H9 (cell line): Measurements from ENCODE around the gene UVSSA. TPM values are rescaled to one million over a fixed set of nuclear protein-coding genes. Genes with fewer than 3 reads are reported as not detected.

ENCODE experiments used
- DNase-seq: peaks from one replicate; pipeline ENCODE4 v3.0.0-alpha.2; 2017
- H2AFZ ChIP-seq: one replicate; pipeline ENCODE4 v1.6.1; 2013; ENCODE audit warnings: mild to moderate bottlenecking, low read length, control low read depth, moderate library complexity
- H2AK5ac ChIP-seq: 2 replicates; pipeline ENCODE4 v1.6.1; 2013; ENCODE audit warnings: low read length, control low read depth, mixed read lengths; ENCODE audit not compliant: insufficient read length
- H2BK120ac ChIP-seq: one replicate; pipeline ENCODE4 v1.6.1; 2013; ENCODE audit warnings: low read depth, mild to moderate bottlenecking, low read length, control low read depth, inconsistent platforms; ENCODE audit not compliant: poor library complexity, severe bottlenecking
- H2BK12ac ChIP-seq: 2 replicates; pipeline ENCODE4 v1.6.1; 2013; ENCODE audit warnings: low read length, control low read depth, mixed read lengths, low read depth; ENCODE audit not compliant: insufficient read length
- H2BK15ac ChIP-seq: 2 replicates; pipeline ENCODE4 v1.6.1; 2013; ENCODE audit warnings: low read depth, low read length, control low read depth
- H2BK20ac ChIP-seq: one replicate; pipeline ENCODE4 v1.6.1; 2013; ENCODE audit warnings: low read depth, mild to moderate bottlenecking, low read length, control low read depth, inconsistent platforms; ENCODE audit not compliant: poor library complexity, severe bottlenecking
- H2BK5ac ChIP-seq: 2 replicates; pipeline ENCODE4 v1.6.1; 2013; ENCODE audit warnings: low read length, control low read depth, mixed read lengths; ENCODE audit not compliant: insufficient read length
- H3K14ac ChIP-seq: 2 replicates; pipeline ENCODE4 v1.6.1; 2013; ENCODE audit warnings: low read length, control low read depth; ENCODE audit not compliant: insufficient read depth
- H3K18ac ChIP-seq: 2 replicates; pipeline ENCODE4 v1.6.1; 2013; ENCODE audit warnings: low read depth, mild to moderate bottlenecking, mixed read lengths, low read length, control low read depth; ENCODE audit not compliant: insufficient read length
- H3K23ac ChIP-seq: 2 replicates; pipeline ENCODE4 v1.6.1; 2013; ENCODE audit warnings: low read length, control low read depth, mixed read lengths, low read depth; ENCODE audit not compliant: insufficient read length
- H3K23me2 ChIP-seq: 2 replicates; pipeline ENCODE4 v1.6.1; 2013; ENCODE audit warnings: low read depth, mild to moderate bottlenecking, mixed read lengths, low read length, control low read depth; ENCODE audit not compliant: insufficient read length, poor library complexity, severe bottlenecking
- H3K27ac ChIP-seq: 2 replicates; pipeline ENCODE4 v1.5.1; 2013; ENCODE audit warnings: low read length, control low read depth, mixed read lengths, low read depth; ENCODE audit not compliant: insufficient read length
- H3K27me3 ChIP-seq: 2 replicates; pipeline ENCODE4 v1.6.1; 2013; ENCODE audit warnings: low read length, control low read depth, inconsistent platforms; ENCODE audit not compliant: insufficient read depth
- H3K4ac ChIP-seq: 2 replicates; pipeline ENCODE4 v1.6.1; 2013; ENCODE audit warnings: low read depth, mild to moderate bottlenecking, control low read depth, inconsistent platforms, low read length, moderate library complexity
- H3K4me1 ChIP-seq: 2 replicates; pipeline ENCODE4 v1.6.1; 2013; ENCODE audit warnings: low read length, control low read depth, inconsistent platforms; ENCODE audit not compliant: insufficient read depth
- H3K4me2 ChIP-seq: 2 replicates; pipeline ENCODE4 v1.6.1; 2013; ENCODE audit warnings: low read length, control low read depth, mixed read lengths; ENCODE audit not compliant: insufficient read length, insufficient read depth
- H3K56ac ChIP-seq: 2 replicates; pipeline ENCODE4 v1.6.1; 2013; ENCODE audit warnings: low read depth, mild to moderate bottlenecking, mixed read lengths, low read length, control low read depth; ENCODE audit not compliant: insufficient read length
- H3K79me1 ChIP-seq: 2 replicates; pipeline ENCODE4 v1.6.1; 2013; ENCODE audit warnings: low read depth, mild to moderate bottlenecking, moderate library complexity, low read length, control low read depth, inconsistent platforms; ENCODE audit not compliant: insufficient read depth, poor library complexity, severe bottlenecking
- H3K79me2 ChIP-seq: 2 replicates; pipeline ENCODE4 v1.6.1; 2013; ENCODE audit warnings: low read length, control low read depth, inconsistent platforms; ENCODE audit not compliant: insufficient read depth
- H3K9ac ChIP-seq: 2 replicates; pipeline ENCODE4 v1.6.1; 2013; ENCODE audit warnings: low read length, control low read depth, mixed read lengths; ENCODE audit not compliant: insufficient read length; ENCODE audit errors: extremely low read depth
- H3K9me3 ChIP-seq: one replicate; pipeline ENCODE4 v1.6.1; 2013; ENCODE audit warnings: low read depth, low read length, inconsistent platforms; ENCODE audit not compliant: control insufficient read depth
- H3T11ph ChIP-seq: one replicate; pipeline ENCODE4 v1.6.1; 2013; ENCODE audit warnings: mild to moderate bottlenecking, low read length, control low read depth, inconsistent platforms
- H4K20me1 ChIP-seq: one replicate; pipeline ENCODE4 v1.6.1; 2013; ENCODE audit not compliant: control insufficient read depth, insufficient read length, insufficient read depth
- H4K5ac ChIP-seq: 2 replicates; pipeline ENCODE4 v1.6.1; 2013; ENCODE audit warnings: low read depth, mild to moderate bottlenecking, mixed read lengths, low read length, control low read depth; ENCODE audit not compliant: insufficient read length
- H4K8ac ChIP-seq: replicated peaks from 2 replicates; pipeline ENCODE4 v1.6.1; 2013; ENCODE audit warnings: low read length, control low read depth, mixed read lengths, low read depth; ENCODE audit not compliant: insufficient read length
- H4K91ac ChIP-seq: 2 replicates; pipeline ENCODE4 v1.6.1; 2013; ENCODE audit warnings: low read depth, mild to moderate bottlenecking, moderate library complexity, mixed read lengths, low read length, control low read depth; ENCODE audit not compliant: insufficient read length
- H3K27ac Mint-ChIP-seq, 3 experiments: 2 replicates in 2 of 3; 3 replicates in 1 of 3; pipeline ENCODE4 v1.8.0; 2020 to 2021; ENCODE audit warnings: mixed read lengths in 3 of 3, mild to moderate bottlenecking in 1 of 3, moderate library complexity in 1 of 3
- H3K27me3 Mint-ChIP-seq: 2 replicates; pipeline ENCODE4 v1.8.0; 2021; ENCODE audit warnings: low read depth, mild to moderate bottlenecking, moderate library complexity, mixed read lengths
- H3K36me3 Mint-ChIP-seq, 3 experiments: 2 replicates in 2 of 3; 3 replicates in 1 of 3; pipeline ENCODE4 v1.8.0; 2020 to 2021; ENCODE audit warnings: low read depth in 3 of 3, mixed read lengths in 3 of 3; ENCODE audit not compliant: insufficient read depth in 1 of 3
- H3K4me1 Mint-ChIP-seq, 2 experiments: 2 replicates each; pipeline ENCODE4 v1.8.0; 2020; ENCODE audit warnings: mixed read lengths in 2 of 2
- H3K4me3 Mint-ChIP-seq, 2 experiments: 2 replicates in 1 of 2; 3 replicates in 1 of 2; pipeline ENCODE4 v1.8.0; 2020 to 2021; ENCODE audit warnings: mild to moderate bottlenecking in 2 of 2, mixed read lengths in 2 of 2, moderate library complexity in 1 of 2
- H3K9me3 Mint-ChIP-seq, 2 experiments: 2 replicates in 1 of 2; 3 replicates in 1 of 2; pipeline ENCODE4 v1.8.0; 2020; ENCODE audit warnings: mild to moderate bottlenecking in 2 of 2, mixed read lengths in 2 of 2, moderate library complexity in 1 of 2
- WGBS: extraction: QIAGEN DNeasy Blood & Tissue Kit; methylation state at CpG from one replicate; pipeline ENCODE4 v1.1.7; 2013; ENCODE audit warnings: missing lambda C conversion rate, low lambda C conversion rate, mixed read lengths; ENCODE audit not compliant: insufficient read length; ENCODE audit errors: extremely low coverage; 5-methylcytosine and 5-hydroxymethylcytosine counted together
- total RNA-seq: library from RNA; stranded (reverse); gene quantifications from 2 replicates; pipeline ENCODE4 v1.2.1, GENCODE V29; 2021
- TF ChIP-seq, protein P1 (sequence below): fragments of 200-600 bp; sonication (generic); conservative IDR thresholded peaks from 3 replicates; pipeline ENCODE4 v1.8.0; 2021; ENCODE audit warnings: antibody characterized with exemption, mild to moderate bottlenecking

The UVSSA gene
- total RNA-seq, 1 experiment from 2014 or later, result 15.9 TPM

DNA sequence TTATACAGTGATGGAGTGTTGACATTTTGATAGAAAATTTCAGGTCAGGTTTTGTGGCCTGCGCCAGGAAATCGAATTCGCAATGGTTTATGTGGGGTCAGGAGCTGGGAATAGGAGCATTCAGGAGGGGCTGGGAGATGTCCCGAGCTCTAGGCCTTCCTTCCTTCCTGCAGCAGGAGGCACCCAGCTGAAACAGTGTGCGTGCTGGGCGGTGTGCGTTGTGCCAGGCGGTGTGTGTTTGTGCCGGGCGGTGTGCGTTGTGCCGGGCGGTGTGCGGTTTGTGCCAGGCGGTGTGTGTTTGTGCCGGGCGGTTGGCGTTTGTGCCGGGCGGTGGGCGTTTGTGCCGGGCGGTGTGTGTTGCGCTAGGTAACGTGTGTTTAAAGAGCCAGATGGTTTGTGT is 1.7 kb downstream of the UVSSA start:
- H3K36me3 Mint-ChIP-seq, result peaks cover 13 to 35% (median 30%) of the 10 kb centered on the region in 3 experiments
- H3K27me3 Mint-ChIP-seq, result no peaks in the 10 kb centered on the region; the same call in 1 of the 2 replicates
- no peak overlapping the region for H3K9ac ChIP-seq
- H4K5ac ChIP-seq, result no peak overlapping the region
- no peak overlapping the region for H3K4ac ChIP-seq
- H3K4me1 ChIP-seq, result no peaks in the 10 kb centered on the region; the same call in 1 of the 2 replicates
- H3K79me1 ChIP-seq, result no peaks in the 10 kb centered on the region
- H2BK5ac ChIP-seq, result no peak overlapping the region
- peaks cover 24 to 28% of the 10 kb centered on the region in 2 experiments for H3K4me1 Mint-ChIP-seq
- no CpG with 5 or more reads among the region's 25 CpGs for WGBS
- no peaks in the 10 kb centered on the region for H4K20me1 ChIP-seq
- H2BK20ac ChIP-seq, result no peak overlapping the region
- no peak overlapping the region; the same call in 1 of the 2 replicates for H3K14ac ChIP-seq
- H2BK12ac ChIP-seq, result no peak overlapping the region
- peak overlapping the region; percentile 81 to 90 for H3K4me3 Mint-ChIP-seq
- H2BK120ac ChIP-seq, result no peak overlapping the region
- no peak overlapping the region for H3K18ac ChIP-seq
- H3K23me2 ChIP-seq, result peaks cover 11% of the 10 kb centered on the region
- H3K23ac ChIP-seq, result no peak overlapping the region
- H3K56ac ChIP-seq, result no peak overlapping the region
- no peaks in the 10 kb centered on the region for H3K27me3 ChIP-seq
- H3K9me3 Mint-ChIP-seq, result peaks cover 0 to 4% of the 10 kb centered on the region in 2 experiments; a peak in 1 of 5 replicates
- H2BK15ac ChIP-seq, result no peak overlapping the region
- no peak overlapping the region for H2AFZ ChIP-seq
- no peak overlapping the region for H3T11ph ChIP-seq
- H4K8ac ChIP-seq, result no peak overlapping the region
- no peak for DNase-seq
- no peaks in the 10 kb centered on the region for H3K79me2 ChIP-seq
- H3K27ac ChIP-seq, result no peak overlapping the region
- no peak overlapping the region; a peak in 1 of 7 replicates for H3K27ac Mint-ChIP-seq
- no peaks in the 10 kb centered on the region for H3K9me3 ChIP-seq
- TF ChIP-seq, protein P1, sequence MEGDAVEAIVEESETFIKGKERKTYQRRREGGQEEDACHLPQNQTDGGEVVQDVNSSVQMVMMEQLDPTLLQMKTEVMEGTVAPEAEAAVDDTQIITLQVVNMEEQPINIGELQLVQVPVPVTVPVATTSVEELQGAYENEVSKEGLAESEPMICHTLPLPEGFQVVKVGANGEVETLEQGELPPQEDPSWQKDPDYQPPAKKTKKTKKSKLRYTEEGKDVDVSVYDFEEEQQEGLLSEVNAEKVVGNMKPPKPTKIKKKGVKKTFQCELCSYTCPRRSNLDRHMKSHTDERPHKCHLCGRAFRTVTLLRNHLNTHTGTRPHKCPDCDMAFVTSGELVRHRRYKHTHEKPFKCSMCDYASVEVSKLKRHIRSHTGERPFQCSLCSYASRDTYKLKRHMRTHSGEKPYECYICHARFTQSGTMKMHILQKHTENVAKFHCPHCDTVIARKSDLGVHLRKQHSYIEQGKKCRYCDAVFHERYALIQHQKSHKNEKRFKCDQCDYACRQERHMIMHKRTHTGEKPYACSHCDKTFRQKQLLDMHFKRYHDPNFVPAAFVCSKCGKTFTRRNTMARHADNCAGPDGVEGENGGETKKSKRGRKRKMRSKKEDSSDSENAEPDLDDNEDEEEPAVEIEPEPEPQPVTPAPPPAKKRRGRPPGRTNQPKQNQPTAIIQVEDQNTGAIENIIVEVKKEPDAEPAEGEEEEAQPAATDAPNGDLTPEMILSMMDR, result no peak
- H2AK5ac ChIP-seq, result no peak overlapping the region
- H4K91ac ChIP-seq, result no peak overlapping the region
- no peak overlapping the region for H3K4me2 ChIP-seq
